Naive B cell (primary cell): ENCODE measurements around the gene ACACA. TPM values are rescaled to one million over a fixed set of nuclear protein-coding genes. Genes with fewer than 3 reads are reported as not detected.
"Not testable (repeated sequence)": the region's sequence is repeated elsewhere in the genome, so short reads cannot be mapped to it uniquely, and the experiment has no call there.

Experiments
- ATAC-seq, 2 donors: fragments of 150-1000 bp; cut with Tn5 transposase; 2 replicates each; pipeline ENCODE4 v1.10.0; 2021; ENCODE audit warnings: low read depth in 2 of 2, mild to moderate bottlenecking in 2 of 2, moderate library complexity in 2 of 2
- DNase-seq: peaks from one replicate; pipeline ENCODE4 v3.0.0; 2022
- H3K27ac Mint-ChIP-seq, 6 donors: one replicate each; pipeline ENCODE4 v1.8.0; 2020 to 2022; ENCODE audit warnings: mild to moderate bottlenecking in 6 of 6, mixed read lengths in 6 of 6, moderate library complexity in 5 of 6, inconsistent platforms in 2 of 6
- H3K27me3 Mint-ChIP-seq, 3 donors: one replicate each; pipeline ENCODE4 v1.8.0; 2021 to 2022; ENCODE audit warnings: mixed read lengths in 3 of 3, mild to moderate bottlenecking in 1 of 3
- H3K36me3 Mint-ChIP-seq, 2 donors: one replicate each; pipeline ENCODE4 v1.8.0; 2020 to 2022; ENCODE audit warnings: mixed read lengths in 2 of 2, inconsistent platforms in 1 of 2, mild to moderate bottlenecking in 1 of 2
- H3K4me1 Mint-ChIP-seq, 3 donors: one replicate each; pipeline ENCODE4 v1.8.0; 2020 to 2022; ENCODE audit warnings: mixed read lengths in 3 of 3, inconsistent platforms in 1 of 3, mild to moderate bottlenecking in 1 of 3, moderate library complexity in 1 of 3
- H3K4me3 Mint-ChIP-seq, 8 donors: one replicate each; pipeline ENCODE4 v1.8.0; 2020 to 2022; ENCODE audit warnings: mild to moderate bottlenecking in 8 of 8, mixed read lengths in 8 of 8, moderate library complexity in 8 of 8, inconsistent platforms in 2 of 8
- H3K9me3 Mint-ChIP-seq, 7 donors: one replicate each; pipeline ENCODE4 v1.8.0; 2020 to 2022; ENCODE audit warnings: mixed read lengths in 7 of 7, mild to moderate bottlenecking in 5 of 7, inconsistent platforms in 2 of 7, moderate library complexity in 1 of 7
- polyA plus RNA-seq, 6 donors: library from polyadenylated mRNA; unstranded; fragments of 300-500 nt; fragmentation: Illumina TruSeq; gene quantifications; one replicate each; pipeline ENCODE4 v1.2.3, GENCODE V29; 2021; ENCODE audit warnings: low read depth in 6 of 6

ACACA gene
- polyA plus RNA-seq, 6 donors from 2014 or later: 4.7 to 12.7 (median 7.7) TPM

GRCh38 chr17:37356796-37357569, 49.7 kb downstream of the ACACA start:
- H3K27ac Mint-ChIP-seq: peak overlapping the region in 2 of 6 donors; percentile 36 to 37
- not testable (repeated sequence) for H3K36me3 Mint-ChIP-seq, ATAC-seq, DNase-seq, H3K27me3 Mint-ChIP-seq, H3K9me3 Mint-ChIP-seq
- H3K4me1 Mint-ChIP-seq: peaks cover 19 to 25% (median 19%) of the 10 kb centered on the region in 3 donors
- H3K4me3 Mint-ChIP-seq: peak overlapping the region in 5 of 8 donors; percentile 12 to 80 (median 44)

GRCh38 chr17:37346863-37347402, 59.7 kb downstream of the ACACA start:
- not testable (repeated sequence) for H3K4me3 Mint-ChIP-seq, H3K9me3 Mint-ChIP-seq, DNase-seq, H3K27me3 Mint-ChIP-seq, ATAC-seq, H3K27ac Mint-ChIP-seq, H3K36me3 Mint-ChIP-seq
- H3K4me1 Mint-ChIP-seq: peaks cover 0 to 10% (median 2%) of the 10 kb centered on the region in 3 donors

GRCh38 chr17:37344519-37344918, 62.1 kb downstream of the ACACA start:
- Mint-ChIP-seq H3K27me3 (no peaks in the 10 kb centered on the region), H3K36me3 (peaks cover 7 to 9% of the 10 kb centered on the region in 2 donors), H3K4me1 (peaks cover 0 to 10% (median 2%) of the 10 kb centered on the region in 3 donors), H3K27ac (no peak overlapping the region), H3K4me3 (no peak overlapping the region), H3K9me3 (no peaks in the 10 kb centered on the region)
- DNase-seq (no peak), ATAC-seq (no peak)

GRCh38 chr17:37342589-37342988, 64.0 kb downstream of the ACACA start:
- DNase-seq (no peak), ATAC-seq (no peak)
- H3K9me3 Mint-ChIP-seq: no peaks in the 10 kb centered on the region
- no peak overlapping the region for H3K4me3 Mint-ChIP-seq
- no peaks in the 10 kb centered on the region for H3K27me3 Mint-ChIP-seq
- H3K27ac Mint-ChIP-seq: no peak overlapping the region
- H3K36me3 Mint-ChIP-seq: peaks cover 7 to 15% of the 10 kb centered on the region in 2 donors
- H3K4me1 Mint-ChIP-seq: peaks cover 0 to 10% (median 2%) of the 10 kb centered on the region in 3 donors

GRCh38 chr17:37340804-37341203, 65.8 kb downstream of the ACACA start:
- Mint-ChIP-seq H3K4me1 (peaks cover 0 to 6% (median 0%) of the 10 kb centered on the region in 3 donors), H3K36me3 (peaks cover 0 to 11% of the 10 kb centered on the region in 2 donors), H3K9me3 (no peaks in the 10 kb centered on the region), H3K27me3 (no peaks in the 10 kb centered on the region), H3K27ac (no peak overlapping the region), H3K4me3 (no peak overlapping the region)
- ATAC-seq: no peak
- DNase-seq: no peak

GRCh38 chr17:37339321-37339720, 67.3 kb downstream of the ACACA start:
- Mint-ChIP-seq H3K4me3 (no peak overlapping the region), H3K36me3 (peaks cover 0 to 7% of the 10 kb centered on the region in 2 donors), H3K27ac (peak overlapping the region in 1 of 6 donors; percentile 15), H3K9me3 (no peaks in the 10 kb centered on the region), H3K4me1 (peaks cover 2 to 6% (median 5%) of the 10 kb centered on the region in 3 donors), H3K27me3 (no peaks in the 10 kb centered on the region)
- no peak for ATAC-seq
- DNase-seq: no peak

GRCh38 chr17:37338847-37339246, 67.8 kb downstream of the ACACA start:
- no peak for DNase-seq
- H3K4me3 Mint-ChIP-seq: no peak overlapping the region
- ATAC-seq: no peak
- H3K4me1 Mint-ChIP-seq: peaks cover 2 to 11% (median 5%) of the 10 kb centered on the region in 3 donors
- H3K9me3 Mint-ChIP-seq: no peaks in the 10 kb centered on the region
- peaks cover 0 to 7% of the 10 kb centered on the region in 2 donors for H3K36me3 Mint-ChIP-seq
- no peak overlapping the region for H3K27ac Mint-ChIP-seq
- H3K27me3 Mint-ChIP-seq: no peaks in the 10 kb centered on the region

- ATAC-seq: no peak
- no peaks in the 10 kb centered on the region for H3K4me1 Mint-ChIP-seq
- peak overlapping the region in 2 of 6 donors; percentile 6 to 65 for H3K27ac Mint-ChIP-seq
- peaks cover 0 to 6% of the 10 kb centered on the region in 2 donors for H3K36me3 Mint-ChIP-seq
- no peaks in the 10 kb centered on the region for H3K9me3 Mint-ChIP-seq
- no peak for DNase-seq
- no peak overlapping the region for H3K4me3 Mint-ChIP-seq
- no peaks in the 10 kb centered on the region for H3K27me3 Mint-ChIP-seq
Observed at GRCh38 chr17:37327341-37328090, 79.1 kb downstream of the ACACA start.

- peaks cover 0 to 4% (median 0%) of the 10 kb centered on the region in 3 donors for H3K4me1 Mint-ChIP-seq
- H3K36me3 Mint-ChIP-seq: no peaks in the 10 kb centered on the region
- peak overlapping the region in 1 of 6 donors; percentile 18 for H3K27ac Mint-ChIP-seq
- no peak for DNase-seq
- ATAC-seq: no peak
- no peaks in the 10 kb centered on the region for H3K27me3 Mint-ChIP-seq
- H3K9me3 Mint-ChIP-seq: no peaks in the 10 kb centered on the region
- H3K4me3 Mint-ChIP-seq: peak overlapping the region in 1 of 8 donors; percentile 58
Observed at GRCh38 chr17:37322826-37323561, 83.6 kb downstream of the ACACA start.

GRCh38 chr17:37322106-37322505, 84.5 kb downstream of the ACACA start:
- Mint-ChIP-seq H3K36me3 (no peaks in the 10 kb centered on the region), H3K27me3 (no peaks in the 10 kb centered on the region), H3K4me3 (no peak overlapping the region), H3K4me1 (peaks cover 0 to 4% (median 0%) of the 10 kb centered on the region in 3 donors), H3K9me3 (no peaks in the 10 kb centered on the region), H3K27ac (no peak overlapping the region)
- ATAC-seq (no peak), DNase-seq (no peak)

- Mint-ChIP-seq H3K27me3 (no peaks in the 10 kb centered on the region), H3K4me1 (peaks cover 0 to 8% (median 0%) of the 10 kb centered on the region in 3 donors), H3K9me3 (no peaks in the 10 kb centered on the region), H3K27ac (peak overlapping the region in 2 of 6 donors; percentile 3 to 7), H3K36me3 (no peaks in the 10 kb centered on the region), H3K4me3 (no peak overlapping the region)
- ATAC-seq (no peak), DNase-seq (no peak)
Observed at GRCh38 chr17:37318931-37319594, 87.6 kb downstream of the ACACA start.

- H3K4me1 Mint-ChIP-seq: peaks cover 0 to 8% (median 0%) of the 10 kb centered on the region in 3 donors
- ATAC-seq (no peak), DNase-seq (no peak)
- H3K27me3 Mint-ChIP-seq: no peaks in the 10 kb centered on the region
- no peaks in the 10 kb centered on the region for H3K9me3 Mint-ChIP-seq
- H3K4me3 Mint-ChIP-seq: no peak overlapping the region
- no peaks in the 10 kb centered on the region for H3K36me3 Mint-ChIP-seq
- peak overlapping the region in 1 of 6 donors; percentile 73 for H3K27ac Mint-ChIP-seq
Observed at GRCh38 chr17:37317867-37318266, 88.8 kb downstream of the ACACA start.

- Mint-ChIP-seq H3K27ac (no peak overlapping the region), H3K4me3 (no peak overlapping the region), H3K36me3 (peaks cover 6 to 15% of the 10 kb centered on the region in 2 donors), H3K27me3 (no peaks in the 10 kb centered on the region), H3K4me1 (peaks cover 0 to 11% (median 9%) of the 10 kb centered on the region in 3 donors), H3K9me3 (no peaks in the 10 kb centered on the region)
- DNase-seq (no peak), ATAC-seq (no peak)
Observed at GRCh38 chr17:37315601-37316000, 91.0 kb downstream of the ACACA start.
